Hindlimb muscle (tissue), 1 donor: ENCODE data around the gene SLC23A2. TPM values are rescaled to one million over a fixed set of nuclear protein-coding genes. Genes with fewer than 3 reads are reported as not detected.
"Not testable (repeated sequence)": the region's sequence is repeated elsewhere in the genome, so short reads cannot be mapped to it uniquely, and the experiment has no call there.

Experiments used
- DNase-seq: peaks from one replicate; pipeline ENCODE4 v3.0.0-alpha.2; 2013
- polyA plus RNA-seq: library from polyadenylated mRNA; unstranded; fragments of 120-200 nt; gene quantifications from one replicate; pipeline ENCODE4 v1.2.1, GENCODE V29; 2013; ENCODE audit not compliant: insufficient read length

Gene SLC23A2
- polyA plus RNA-seq, 1 donor, result 11.4 TPM

DNA sequence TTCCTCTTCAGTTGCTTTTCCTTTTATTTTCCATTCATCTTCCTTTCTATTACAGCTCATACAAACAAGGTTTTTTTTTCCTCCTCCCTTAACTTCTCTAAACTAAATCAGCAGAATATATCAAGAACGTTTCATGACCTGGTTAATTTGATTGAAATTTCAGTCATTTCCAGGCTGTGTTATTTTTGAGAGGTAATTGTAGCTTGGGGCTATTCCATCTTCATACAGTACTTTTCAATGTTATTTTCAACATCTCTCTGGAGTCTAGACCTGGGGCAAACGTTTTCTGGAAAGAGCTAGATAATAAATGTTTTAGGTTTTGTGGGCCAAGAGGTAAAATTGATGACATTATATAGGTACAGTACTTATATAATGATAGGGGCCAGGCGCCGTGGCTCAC, 4.0 kb upstream of the SLC23A2 start:
- DNase-seq, result no peak

DNA sequence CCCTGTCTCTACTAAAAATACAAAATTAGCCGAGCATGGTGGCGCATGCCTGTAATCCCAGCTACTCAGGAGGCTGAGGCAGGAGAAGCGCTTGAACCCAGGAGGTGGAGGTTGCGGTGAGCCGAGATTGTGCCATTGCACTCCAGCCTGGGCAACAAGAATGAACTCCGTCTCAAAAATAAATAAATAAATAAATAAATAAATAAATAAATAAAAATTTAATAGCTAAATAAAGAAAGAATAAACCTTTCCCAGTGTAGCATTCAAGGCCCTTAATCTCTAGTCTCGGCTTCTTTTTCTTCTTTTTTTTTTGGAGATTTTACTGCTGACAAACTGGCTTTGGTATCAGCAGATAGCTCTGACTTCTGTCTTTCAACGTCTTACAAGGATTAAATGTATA, 3.5 kb upstream of the SLC23A2 start:
- DNase-seq, result not testable (repeated sequence)

DNA sequence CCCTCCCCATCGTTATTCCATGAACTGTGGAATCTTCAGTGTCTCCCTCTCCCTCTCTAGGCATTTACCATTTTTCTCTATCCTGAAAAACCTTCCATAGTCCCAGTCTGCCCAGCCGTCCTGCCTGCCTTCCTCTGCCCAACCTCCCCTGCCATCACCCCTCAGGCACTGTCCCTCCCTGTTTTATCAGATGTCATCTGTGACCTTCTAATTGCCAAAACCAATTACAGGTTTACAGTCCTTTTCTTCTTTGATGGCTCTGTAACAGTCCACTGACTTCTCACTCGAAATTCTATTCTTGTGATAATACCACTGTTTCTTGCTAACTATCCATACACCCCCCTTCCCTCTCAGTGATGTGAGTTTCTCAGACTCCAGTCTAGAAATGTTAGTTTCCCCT, 2.3 kb upstream of the SLC23A2 start:
- no peak for DNase-seq

DNA sequence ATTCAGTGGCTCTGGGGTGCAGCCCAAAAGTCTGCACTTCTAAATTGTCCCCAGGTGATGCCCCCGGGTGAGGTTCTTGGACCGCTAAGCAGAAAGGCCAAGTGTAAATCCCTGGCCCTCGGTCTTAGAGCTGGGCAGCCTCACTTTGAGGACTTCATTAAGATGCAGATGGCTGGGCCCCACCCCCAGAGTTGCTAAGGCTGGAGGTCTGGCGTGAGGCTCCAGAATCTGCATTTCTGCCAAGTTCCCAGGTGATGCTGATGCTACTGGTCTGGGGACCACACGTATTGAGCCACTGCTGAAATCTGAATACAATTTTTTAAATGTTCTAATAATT, 735 bp upstream of the SLC23A2 start:
- no peak for DNase-seq

DNA sequence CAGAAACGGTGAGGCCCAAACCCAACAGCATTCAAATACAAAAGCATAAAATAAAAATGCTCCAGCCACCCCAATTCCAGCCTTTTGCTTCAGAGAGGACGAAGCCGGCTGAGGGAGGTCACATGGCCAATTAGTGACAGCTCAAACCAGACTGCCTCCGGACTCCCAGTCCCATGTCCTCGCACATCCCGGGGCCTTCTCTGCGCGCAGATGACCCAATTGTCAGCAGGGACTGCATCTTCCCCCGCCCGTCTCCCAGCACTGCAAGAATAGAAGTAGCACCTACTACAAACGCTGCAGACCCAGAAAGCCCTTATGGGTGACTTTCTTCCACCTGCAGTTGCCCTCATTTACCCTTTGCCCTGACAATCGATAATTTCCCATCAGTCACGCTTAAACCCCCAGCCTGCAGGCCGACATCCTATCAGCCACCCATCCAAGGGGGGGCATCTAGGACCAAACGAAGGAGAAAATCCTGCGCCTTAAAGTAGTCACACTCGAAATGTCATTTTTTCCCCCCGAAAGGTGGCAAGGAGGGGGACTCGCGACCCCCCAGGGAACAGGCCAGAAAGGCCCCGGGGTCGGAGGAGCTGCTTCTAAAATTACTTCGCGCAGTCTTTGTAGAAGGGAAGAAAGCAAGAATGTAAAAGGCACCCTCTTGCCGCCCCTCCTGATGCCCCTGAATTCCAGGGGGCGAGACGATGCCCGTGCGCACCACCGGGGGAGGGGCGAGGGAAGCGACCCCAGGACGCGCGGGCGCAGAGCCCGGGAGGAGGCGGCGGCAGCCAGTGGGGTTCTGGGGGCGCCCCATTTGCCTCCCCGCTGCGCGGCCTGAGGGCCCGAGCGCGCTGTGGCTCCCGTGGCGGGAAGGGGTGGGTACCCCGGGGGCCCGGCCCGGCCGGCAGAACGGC, 792 bp downstream of the SLC23A2 start:
- DNase-seq, result no peak

DNA sequence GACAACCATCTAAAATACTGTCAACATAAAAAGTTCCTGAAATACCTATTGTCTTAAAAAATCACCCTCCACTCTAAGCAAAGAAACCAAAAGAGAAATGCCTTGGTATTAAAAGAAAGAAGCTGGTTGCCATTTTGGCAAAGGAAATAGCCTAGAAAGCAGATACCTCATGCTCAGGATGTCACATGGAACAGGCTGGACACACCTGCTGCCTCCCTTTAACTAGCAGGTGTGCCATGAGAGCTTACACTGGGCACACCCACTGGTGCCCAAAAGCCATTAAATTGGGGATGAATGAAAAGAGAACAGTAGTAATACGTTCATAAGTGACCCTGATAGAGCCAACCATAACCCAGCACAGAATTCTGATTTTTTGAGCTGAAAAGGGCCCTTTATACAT, 1.5 kb downstream of the SLC23A2 start:
- no peak for DNase-seq

DNA sequence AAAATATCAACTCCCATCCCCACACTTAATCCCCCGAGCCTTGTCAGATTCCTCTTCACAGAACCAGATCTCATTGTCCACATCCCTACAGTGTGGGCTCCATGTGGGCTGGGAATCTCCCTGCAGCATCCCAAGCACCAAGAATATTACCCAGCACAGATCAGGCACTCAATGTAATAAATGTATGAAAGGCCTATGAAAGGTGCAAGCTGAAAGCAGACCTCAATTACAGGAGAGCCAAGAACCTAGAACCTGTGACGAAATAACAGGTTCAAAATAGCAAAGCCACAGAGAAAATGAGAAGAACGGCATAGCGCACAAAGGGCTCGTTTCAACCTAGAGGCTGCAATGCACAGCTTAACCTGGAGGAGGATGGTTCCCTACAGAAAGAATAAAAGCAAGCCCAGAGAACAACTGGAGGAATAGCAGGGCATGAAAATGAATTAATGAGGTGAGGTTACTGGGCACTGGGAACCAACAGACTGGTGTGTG, 3.1 kb downstream of the SLC23A2 start:
- DNase-seq, result no peak

DNA sequence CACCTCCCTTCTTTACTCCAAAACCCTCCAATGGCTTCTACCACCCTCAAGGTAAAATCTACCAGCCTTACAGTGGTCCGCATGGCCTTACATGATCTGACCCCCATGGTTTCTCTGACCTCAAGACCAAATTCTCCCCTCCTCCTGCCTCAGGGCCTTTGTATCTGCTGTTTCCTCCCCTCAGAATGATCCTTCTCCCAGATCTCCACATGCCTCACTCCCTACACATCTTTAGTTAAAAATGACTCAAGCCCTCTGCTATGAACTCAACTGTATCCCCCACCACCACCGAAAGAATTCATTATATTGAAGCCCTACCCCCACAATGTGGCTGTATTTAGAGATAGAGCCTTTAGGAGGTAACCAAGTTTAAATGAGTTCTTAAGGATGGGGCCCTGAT, 4.1 kb downstream of the SLC23A2 start:
- DNase-seq, result no peak

DNA sequence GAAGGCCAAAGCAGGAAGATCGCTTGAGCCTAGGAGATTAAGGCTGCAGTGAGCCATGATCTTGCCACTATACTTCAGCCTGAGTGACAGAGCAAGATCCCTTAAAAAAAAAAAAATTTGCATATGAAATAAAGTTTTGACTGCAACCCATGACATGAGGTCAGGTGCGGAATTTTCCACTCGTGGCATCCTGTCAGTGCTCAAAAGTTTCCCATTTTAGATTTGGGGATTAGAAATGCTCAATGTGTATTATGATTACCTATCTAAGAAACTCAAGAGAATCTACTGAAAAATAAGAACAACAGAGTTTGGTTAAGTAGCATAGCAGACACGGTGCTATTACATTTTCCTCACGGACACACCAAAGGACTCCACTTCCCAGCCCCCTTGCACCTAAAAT, 11.7 kb downstream of the SLC23A2 start:
- no peak for DNase-seq

DNA sequence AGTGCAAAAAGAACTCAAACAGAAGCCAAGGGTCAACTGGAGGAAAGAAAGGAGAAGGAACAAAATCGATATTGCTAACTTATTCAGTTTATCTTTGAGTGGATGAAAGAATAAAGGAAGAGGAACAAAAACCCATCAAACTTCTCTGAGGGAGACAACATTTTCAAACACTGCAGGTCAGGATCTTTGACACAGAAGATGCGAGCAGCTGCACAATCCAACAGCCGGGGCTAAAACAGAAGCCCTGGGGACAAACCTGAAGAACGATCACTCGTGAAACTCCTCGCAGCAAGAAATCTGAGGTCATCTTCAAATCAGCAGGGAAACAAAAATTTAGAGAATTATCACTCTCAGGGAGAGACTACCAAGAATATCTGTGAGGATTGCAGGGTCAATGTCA, 14.2 kb downstream of the SLC23A2 start:
- no peak for DNase-seq

DNA sequence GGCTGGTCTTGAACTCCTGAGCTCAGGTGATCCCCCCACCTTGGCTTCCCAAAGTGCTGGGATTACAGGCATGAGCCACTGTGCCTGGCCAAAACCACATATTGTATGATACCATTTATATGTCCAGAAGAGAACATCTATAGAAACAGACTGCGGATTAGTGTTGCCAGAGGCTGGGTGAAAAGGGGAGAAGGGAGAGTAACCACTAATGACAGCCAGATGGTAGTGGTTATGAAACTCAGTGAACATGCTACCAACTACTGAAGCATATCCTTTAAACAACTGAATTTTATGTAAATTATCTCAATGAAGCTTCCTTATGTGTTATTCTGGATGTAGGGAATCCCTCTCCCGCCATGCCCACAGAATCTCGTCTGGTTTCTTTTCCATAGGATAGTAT, 15.7 kb downstream of the SLC23A2 start:
- no peak for DNase-seq

DNA sequence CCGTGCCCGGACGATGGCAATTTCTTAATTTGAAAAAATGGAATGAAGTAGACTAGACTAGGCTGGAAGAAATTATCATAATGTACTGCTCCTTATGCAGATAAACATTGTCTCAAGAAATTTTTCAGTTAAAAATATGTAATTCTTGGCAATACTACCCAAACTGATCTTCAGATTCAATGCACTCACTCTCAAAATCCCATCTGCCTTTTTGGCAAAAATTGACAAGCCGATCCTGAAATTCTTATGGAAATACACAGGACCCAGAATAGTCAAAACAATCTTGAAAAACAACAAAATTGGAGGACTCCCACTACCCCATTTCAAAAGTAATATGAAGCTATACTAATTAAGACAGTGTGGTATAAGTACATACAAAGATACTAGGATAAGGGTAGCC, 19.0 kb downstream of the SLC23A2 start:
- DNase-seq, result no peak

DNA sequence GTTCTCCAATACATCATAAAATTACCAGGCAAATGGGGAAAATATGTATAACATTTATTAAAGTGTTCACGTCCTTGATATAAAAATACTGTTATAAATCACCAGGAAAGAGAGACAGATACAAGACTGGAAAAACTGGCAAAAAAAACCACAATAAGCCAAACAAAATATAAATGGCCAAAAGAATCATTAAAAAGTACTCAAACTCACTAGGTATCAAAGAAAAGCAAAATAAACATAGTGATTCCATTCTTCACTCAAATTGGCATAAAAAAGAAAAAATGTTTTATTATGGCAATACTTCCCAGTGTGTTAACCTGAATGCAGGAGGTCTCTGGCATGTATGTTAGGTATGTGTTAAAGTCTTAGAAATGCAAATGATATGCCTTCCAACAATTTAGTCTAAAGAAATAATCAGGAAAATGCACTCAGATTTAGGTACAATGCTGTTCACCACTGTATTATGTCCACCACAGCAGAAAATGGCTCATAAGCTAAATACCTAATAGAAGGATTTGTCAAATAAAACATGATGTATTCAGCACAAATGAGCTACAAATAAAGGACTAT, 21.4 kb downstream of the SLC23A2 start:
- DNase-seq, result no peak

DNA sequence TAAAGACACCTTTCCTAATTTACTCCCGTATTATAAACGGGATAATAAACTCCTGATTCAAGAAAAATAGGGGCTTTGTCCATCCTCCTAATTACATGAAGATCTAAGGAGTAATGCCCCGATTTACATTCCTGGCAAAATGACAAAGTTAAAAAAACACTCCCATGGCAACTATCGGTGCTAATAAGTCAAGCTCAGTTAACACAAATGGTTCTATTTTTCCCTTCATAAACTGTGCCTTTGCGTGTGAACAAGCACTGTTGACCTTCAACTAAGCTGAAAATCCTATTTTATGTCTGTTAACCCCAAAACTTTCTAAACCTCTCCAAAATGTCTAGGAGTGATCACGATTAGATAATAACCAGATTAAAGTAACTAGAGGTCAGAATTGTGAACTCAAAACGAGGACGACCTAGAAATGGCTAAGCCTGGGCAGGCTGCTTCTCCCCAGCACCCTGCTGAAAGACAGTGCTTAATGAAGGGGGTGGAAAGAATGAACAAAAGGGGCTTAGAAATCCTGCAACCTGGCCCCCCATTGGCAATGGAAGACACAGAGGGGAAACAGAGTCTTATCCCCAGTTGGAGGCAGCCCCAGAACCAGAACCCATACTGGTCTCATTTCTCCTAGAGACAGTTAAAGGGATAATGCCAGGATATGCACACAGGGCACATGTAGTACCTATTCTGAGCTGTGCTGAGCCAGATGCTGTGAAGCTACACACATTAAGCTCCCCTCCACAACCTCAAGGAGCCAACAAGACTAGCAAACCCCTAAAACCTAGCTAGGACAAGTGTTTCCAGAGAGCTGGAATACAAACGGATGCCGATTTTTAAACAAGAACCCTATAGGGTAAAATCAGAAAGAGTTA, 23.0 kb downstream of the SLC23A2 start:
- no peak for DNase-seq

DNA sequence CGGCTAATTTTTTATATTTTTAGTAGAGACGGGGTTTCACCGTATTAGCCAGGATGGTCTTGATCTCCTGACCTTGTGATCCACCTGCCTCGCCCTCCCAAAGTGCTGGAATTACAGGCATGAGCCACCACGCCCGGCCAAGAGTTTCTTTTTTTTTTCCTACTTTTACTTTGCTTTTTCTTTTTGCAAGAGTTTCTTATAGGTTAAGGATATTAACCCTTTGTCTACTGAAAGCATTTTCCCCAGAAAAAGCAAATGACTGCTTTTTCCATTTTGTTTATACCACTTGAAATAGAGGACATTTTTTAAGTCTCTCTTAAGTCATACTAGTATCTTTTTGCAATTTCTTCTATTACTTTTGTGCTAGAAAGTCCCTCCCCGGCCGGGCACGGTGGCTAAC, 25.3 kb downstream of the SLC23A2 start:
- DNase-seq, result not testable (repeated sequence)

DNA sequence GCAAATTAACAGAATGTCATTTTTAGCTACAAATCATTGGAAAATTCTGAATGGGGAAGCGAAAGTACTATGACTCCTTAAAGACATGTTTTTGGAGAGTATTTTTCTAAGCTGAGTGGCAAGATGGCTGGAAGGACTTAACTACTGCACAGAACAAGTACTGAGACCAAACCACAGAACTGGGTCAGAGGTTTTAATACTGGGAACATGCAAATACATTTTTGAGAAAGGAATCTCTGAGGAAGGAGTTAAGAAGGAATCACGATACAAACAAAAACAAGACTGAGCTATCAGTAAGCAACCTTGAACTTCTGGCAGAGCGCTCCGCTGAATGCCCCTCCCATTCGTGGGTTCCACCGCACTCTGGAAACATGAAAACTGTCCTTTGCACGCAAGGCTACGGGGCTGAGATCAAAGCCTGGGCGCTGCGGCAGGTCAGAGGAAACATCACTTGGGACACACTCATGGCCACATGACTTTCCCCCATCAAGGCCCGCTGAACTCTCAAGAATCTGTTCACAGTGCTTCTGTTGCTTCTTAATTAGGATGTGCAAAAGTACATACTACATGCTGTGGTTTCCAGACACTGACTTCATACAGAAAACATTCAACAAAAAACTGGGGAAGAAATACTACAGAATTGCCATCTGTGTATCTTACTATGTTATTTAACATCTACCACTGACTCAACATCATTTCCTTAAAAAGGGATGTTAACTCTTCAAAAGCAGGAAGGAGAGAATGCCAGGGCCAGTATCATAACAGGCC, 27.8 kb downstream of the SLC23A2 start:
- DNase-seq, result no peak

DNA sequence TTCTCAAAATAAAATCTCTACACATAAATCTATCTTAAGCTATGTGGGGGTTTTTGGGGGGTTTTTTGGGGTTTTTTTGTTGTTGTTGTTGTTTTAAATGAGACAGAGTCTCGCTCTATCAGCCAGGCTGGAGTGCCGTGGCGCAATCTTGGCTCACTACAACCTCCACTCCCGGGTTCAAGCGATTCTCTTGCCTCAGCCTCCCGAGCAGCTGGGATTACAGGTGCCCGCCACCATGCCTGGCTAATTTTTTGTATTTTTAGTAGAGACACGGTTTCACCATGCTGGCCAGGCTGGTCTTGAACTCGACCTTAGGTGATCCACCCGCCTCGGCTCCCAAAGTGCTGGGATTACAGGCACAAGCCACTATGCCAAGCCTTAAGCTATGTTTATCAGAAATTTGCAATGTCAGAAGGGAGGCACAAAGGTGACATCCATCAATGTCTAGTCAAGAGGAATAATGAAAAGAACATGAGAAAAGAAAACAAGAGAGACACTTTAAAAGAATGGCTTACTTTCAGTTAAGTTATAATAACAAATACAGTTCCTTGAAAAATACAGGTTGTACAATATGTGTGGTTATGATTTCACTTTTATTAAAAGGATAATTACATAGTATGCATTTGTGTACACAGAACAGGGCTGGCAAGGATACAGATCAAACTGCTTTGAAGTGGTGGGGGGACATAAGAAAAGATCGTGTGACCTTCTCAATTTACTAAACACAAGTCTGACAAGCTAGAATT, 28.6 kb downstream of the SLC23A2 start:
- no peak for DNase-seq

DNA sequence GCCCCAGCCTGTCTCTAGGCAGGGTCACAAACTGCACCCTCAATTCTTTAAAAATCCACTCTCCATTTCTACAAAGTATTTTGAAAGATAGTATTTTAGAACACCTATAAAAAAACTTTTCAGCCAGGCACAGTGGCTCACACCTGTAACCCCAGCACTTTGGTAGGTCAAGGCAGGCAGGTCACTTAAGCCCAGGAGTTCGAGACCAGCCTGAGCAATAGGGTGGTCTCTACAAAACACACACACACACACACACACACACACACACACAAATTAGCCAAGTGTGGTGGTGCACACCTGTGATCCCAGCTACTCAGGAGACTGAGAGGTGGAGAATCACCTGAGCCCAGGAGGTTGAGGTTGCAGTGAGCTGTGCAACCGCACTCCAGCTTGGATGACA, 30.2 kb downstream of the SLC23A2 start:
- no peak for DNase-seq

DNA sequence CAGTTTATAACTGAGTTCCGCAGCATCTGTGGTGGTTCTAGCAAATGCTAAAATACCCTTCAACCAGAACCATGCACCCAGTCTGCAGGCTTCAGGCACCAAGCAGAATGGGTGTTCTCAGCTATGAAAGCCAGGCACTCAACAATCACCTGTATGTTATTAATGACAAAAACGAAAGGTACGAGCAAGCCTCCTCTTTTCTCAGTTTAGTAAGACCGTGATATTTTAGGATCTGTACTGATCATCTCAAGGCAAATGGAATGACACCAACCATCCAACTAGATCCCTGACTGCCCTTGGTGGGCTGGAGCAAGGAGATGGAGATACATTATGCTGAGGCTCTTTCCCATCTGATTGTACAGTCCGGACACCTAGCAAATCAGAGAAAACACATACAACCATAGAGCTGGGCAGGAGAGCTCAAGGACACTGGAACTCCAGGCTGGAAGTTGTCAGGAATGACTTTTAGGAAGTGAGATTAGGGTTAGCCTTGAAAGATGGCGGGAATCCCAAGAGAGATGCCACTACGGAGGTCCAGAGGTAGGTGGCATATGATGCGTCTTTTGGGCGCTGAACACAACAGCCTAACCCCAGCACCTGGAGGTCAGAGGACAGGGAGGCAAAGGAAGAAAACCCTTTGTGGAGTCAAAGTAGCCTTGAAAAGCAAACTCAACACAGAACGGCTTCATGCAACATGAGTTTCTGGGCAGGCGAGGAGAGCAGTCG, 33.4 kb downstream of the SLC23A2 start:
- no peak for DNase-seq

DNA sequence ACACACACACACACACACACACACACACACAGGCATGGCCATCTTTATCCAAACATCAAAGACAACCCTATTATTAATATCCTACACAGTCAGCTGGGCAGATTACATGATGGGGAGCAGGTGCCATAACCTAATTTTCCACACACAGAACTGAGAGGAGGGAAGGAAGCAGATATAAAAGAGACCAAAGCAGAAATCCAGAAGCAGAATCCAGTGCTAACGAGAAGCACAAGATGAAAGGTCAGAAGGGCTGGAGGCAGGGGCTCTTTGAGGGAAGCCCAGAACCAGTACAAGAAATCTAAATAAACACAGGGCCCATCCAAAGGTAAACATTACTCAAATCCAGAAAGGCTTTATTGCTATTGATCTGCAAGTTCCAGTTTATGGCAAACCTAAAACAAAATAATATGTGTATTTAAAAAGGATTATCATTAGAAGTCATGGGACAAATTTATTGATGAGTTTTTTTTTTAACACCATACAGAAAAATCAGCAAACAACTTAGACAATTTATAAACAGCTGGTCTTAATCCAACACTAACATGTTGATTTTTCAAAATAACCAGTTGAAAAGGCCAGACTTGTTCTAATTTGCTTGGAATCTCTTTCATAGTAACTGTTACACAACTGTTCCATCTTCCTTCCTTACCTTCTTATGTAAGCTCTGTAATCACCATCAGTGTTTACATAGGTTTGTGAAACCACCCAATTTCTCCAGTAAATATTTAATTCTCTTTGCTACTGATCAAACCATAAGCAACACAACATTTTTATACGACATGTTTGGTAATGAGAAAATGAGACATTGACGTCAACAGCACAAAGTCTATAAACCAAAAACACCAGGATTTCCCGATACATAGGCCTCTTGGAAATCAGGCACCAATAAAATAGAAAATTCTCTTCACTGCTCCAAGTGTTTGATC, 34.2 kb downstream of the SLC23A2 start:
- no peak for DNase-seq
